ENCODE data around the gene PTPN3.

DNA sequence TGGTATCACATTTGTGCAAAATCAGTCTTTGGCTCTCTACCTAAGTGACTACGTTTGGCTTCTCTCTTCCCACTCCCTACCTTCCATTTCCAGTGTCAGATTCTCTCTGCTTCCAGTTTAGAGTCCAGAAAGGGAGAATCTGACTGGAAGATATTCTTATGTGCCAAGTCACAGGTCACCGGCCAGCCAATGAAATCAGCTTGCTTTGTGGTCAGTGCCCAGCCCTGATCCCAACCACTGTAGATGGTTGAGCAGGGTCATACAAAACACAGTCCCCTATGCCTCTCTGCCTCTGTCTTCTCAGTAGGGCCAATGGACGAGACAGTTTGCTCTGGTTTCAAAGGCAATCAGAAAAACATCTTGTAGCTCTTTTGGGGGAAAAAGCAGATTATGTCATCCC lies 161.7 kb downstream of the PTPN3 start:
- TF ChIP-seq CBX8 (IDR thresholded peaks at IDR 0.05), result no peak
- TF ChIP-seq, protein P1, sequence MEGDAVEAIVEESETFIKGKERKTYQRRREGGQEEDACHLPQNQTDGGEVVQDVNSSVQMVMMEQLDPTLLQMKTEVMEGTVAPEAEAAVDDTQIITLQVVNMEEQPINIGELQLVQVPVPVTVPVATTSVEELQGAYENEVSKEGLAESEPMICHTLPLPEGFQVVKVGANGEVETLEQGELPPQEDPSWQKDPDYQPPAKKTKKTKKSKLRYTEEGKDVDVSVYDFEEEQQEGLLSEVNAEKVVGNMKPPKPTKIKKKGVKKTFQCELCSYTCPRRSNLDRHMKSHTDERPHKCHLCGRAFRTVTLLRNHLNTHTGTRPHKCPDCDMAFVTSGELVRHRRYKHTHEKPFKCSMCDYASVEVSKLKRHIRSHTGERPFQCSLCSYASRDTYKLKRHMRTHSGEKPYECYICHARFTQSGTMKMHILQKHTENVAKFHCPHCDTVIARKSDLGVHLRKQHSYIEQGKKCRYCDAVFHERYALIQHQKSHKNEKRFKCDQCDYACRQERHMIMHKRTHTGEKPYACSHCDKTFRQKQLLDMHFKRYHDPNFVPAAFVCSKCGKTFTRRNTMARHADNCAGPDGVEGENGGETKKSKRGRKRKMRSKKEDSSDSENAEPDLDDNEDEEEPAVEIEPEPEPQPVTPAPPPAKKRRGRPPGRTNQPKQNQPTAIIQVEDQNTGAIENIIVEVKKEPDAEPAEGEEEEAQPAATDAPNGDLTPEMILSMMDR (IDR thresholded peaks at IDR 0.05), result no peak
- no peak for TF ChIP-seq MYC (IDR thresholded peaks at IDR 0.05; ENCODE audit: borderline replicate concordance, low read length)
- TF ChIP-seq EHMT2 (IDR thresholded peaks at IDR 0.05; ENCODE audit: low read depth), result no peak
- no peak for TF ChIP-seq EP300 (IDR thresholded peaks at IDR 0.05)
- no peak for TF ChIP-seq NR3C1 (IDR thresholded peaks at IDR 0.05)
- no peak for TF ChIP-seq SREBF2 (IDR thresholded peaks at IDR 0.05)
- TF ChIP-seq MAFK (IDR thresholded peaks at IDR 0.05; ENCODE audit: partially characterized antibody), result no peak
- TF ChIP-seq MAZ (IDR thresholded peaks at IDR 0.05; ENCODE audit: borderline replicate concordance, low read depth, low read length), result no peak
- no peak for TF ChIP-seq BHLHE40 (IDR thresholded peaks at IDR 0.05; ENCODE audit: low read depth, low read length)
- TF ChIP-seq POLR2A (IDR thresholded peaks at IDR 0.05; ENCODE audit: low read length), result no peak
